ENCODE data around the gene SEC11C. TPM values are rescaled to one million over a fixed set of nuclear protein-coding genes. Genes with fewer than 3 reads are reported as not detected.
"Not testable (repeated sequence)": the region's sequence is repeated elsewhere in the genome, so short reads cannot be mapped to it uniquely, and the experiment has no call there.

SEC11C gene
- total RNA-seq, 2 donors from 2014 or later: 41.8 to 77.1 TPM

- H3K9me3 ChIP-seq: no peaks in the 10 kb centered on the region
- no peak for DNase-seq
- peak overlapping the region in 2 of 4 donors; percentile 19 to 94 for H3K27ac ChIP-seq
- no peaks in the 10 kb centered on the region for H3K27me3 ChIP-seq
- H3K36me3 ChIP-seq (replicated peaks in 1 of 2; ENCODE audit: insufficient read depth in 1 of 2, low read depth in 2 of 2): no peaks in the 10 kb centered on the region
- TF ChIP-seq CTCF (IDR thresholded peaks at IDR 0.05): no peak
- no peak for TF ChIP-seq POLR2A (IDR thresholded peaks at IDR 0.05)
- 20 to 26% methylated on average over 6 of the region's 6 CpGs for WGBS, 2 donors
- no peak for ATAC-seq
- intact Hi-C loops (cut with DNase I): no loop called here
- no peak overlapping the region for H3K4me3 ChIP-seq
- peaks cover 29% of the 10 kb centered on the region for H3K4me1 ChIP-seq
These were observed 2.6 kb downstream of the SEC11C start for GRCh38 chr18:59142274-59142673.

- ATAC-seq: not testable (repeated sequence)
- WGBS, 2 donors: 74 to 78% methylated on average over 11 of the region's 11 CpGs
These were observed 3.2 kb downstream of the SEC11C start for GRCh38 chr18:59142800-59143416.

GRCh38 chr18:59143441-59143840 lies 3.8 kb downstream of the SEC11C start:
- H3K4me1 ChIP-seq: peaks cover 41% of the 10 kb centered on the region
- no peak overlapping the region for H3K27ac ChIP-seq
- DNase-seq: no peak
- 61 to 63% methylated on average over 3 of the region's 3 CpGs for WGBS, 2 donors
- no peaks in the 10 kb centered on the region for H3K36me3 ChIP-seq (replicated peaks in 1 of 2; ENCODE audit: insufficient read depth in 1 of 2, low read depth in 2 of 2)
- H3K9me3 ChIP-seq: no peaks in the 10 kb centered on the region
- H3K4me3 ChIP-seq: no peak overlapping the region
- H3K27me3 ChIP-seq: no peaks in the 10 kb centered on the region
- ATAC-seq: no peak
- intact Hi-C loops (cut with DNase I): no loop called here
- TF ChIP-seq POLR2A (IDR thresholded peaks at IDR 0.05): no peak

More at GRCh38 chr18:59142800-59143416, 3.2 kb downstream of the SEC11C start:
- DNase-seq; H3K4me3 ChIP-seq; H3K27me3 ChIP-seq; intact Hi-C loops (cut with DNase I); H3K9me3 ChIP-seq; H3K36me3 ChIP-seq (replicated peaks in 1 of 2; ENCODE audit: insufficient read depth in 1 of 2, low read depth in 2 of 2): not testable (repeated sequence)
- peak overlapping the region in 1 of 4 donors; percentile 94 for H3K27ac ChIP-seq
- peaks cover 36% of the 10 kb centered on the region for H3K4me1 ChIP-seq

GRCh38 chr18:59144483-59144882 lies 4.8 kb downstream of the SEC11C start:
- ATAC-seq (no peak), DNase-seq (no peak)
- Histone ChIP-seq H3K36me3 (replicated peaks in 1 of 2; ENCODE audit: insufficient read depth in 1 of 2, low read depth in 2 of 2) (no peaks in the 10 kb centered on the region), H3K27ac (no peak overlapping the region), H3K4me3 (no peak overlapping the region), H3K9me3 (no peaks in the 10 kb centered on the region), H3K4me1 (peaks cover 46% of the 10 kb centered on the region), H3K27me3 (no peaks in the 10 kb centered on the region)
- TF ChIP-seq POLR2A (IDR thresholded peaks at IDR 0.05): no peak
- TF ChIP-seq CTCF (IDR thresholded peaks at IDR 0.05): no peak
- intact Hi-C loops (cut with DNase I): no loop called here

GRCh38 chr18:59145055-59145454 lies 5.4 kb downstream of the SEC11C start:
- no peaks in the 10 kb centered on the region for H3K27me3 ChIP-seq
- no peaks in the 10 kb centered on the region for H3K9me3 ChIP-seq
- H3K4me1 ChIP-seq: peaks cover 46% of the 10 kb centered on the region
- intact Hi-C loops (cut with DNase I): no loop called here
- DNase-seq (peak in 2 of 4 donors; percentile 13 to 20), ATAC-seq (no peak)
- WGBS, 2 donors: 69 to 74% methylated on average over 4 of the region's 4 CpGs
- H3K4me3 ChIP-seq: no peak overlapping the region
- no peak overlapping the region for H3K27ac ChIP-seq
- TF ChIP-seq POLR2A (IDR thresholded peaks at IDR 0.05): no peak
- TF ChIP-seq CTCF (IDR thresholded peaks at IDR 0.05): no peak
- H3K36me3 ChIP-seq (replicated peaks in 1 of 2; ENCODE audit: insufficient read depth in 1 of 2, low read depth in 2 of 2): no peaks in the 10 kb centered on the region

- H3K36me3 ChIP-seq (replicated peaks in 1 of 2; ENCODE audit: insufficient read depth in 1 of 2, low read depth in 2 of 2): peaks cover 0 to 4% of the 10 kb centered on the region in 2 donors
- ATAC-seq: peak; percentile 82
- WGBS, 2 donors: 46 to 68% methylated on average over 8 of the region's 8 CpGs
- H3K27ac ChIP-seq: no peak overlapping the region
- no peak overlapping the region for H3K4me3 ChIP-seq
- peak; percentile 59 to 78 (median 73) for DNase-seq
- intact Hi-C loops (cut with DNase I): no loop called here
- peaks cover 18% of the 10 kb centered on the region for H3K4me1 ChIP-seq
- TF ChIP-seq CTCF (IDR thresholded peaks at IDR 0.05): no peak
- no peak for TF ChIP-seq POLR2A (IDR thresholded peaks at IDR 0.05)
- H3K9me3 ChIP-seq: no peaks in the 10 kb centered on the region
- H3K27me3 ChIP-seq: no peaks in the 10 kb centered on the region
These were observed 8.5 kb downstream of the SEC11C start for GRCh38 chr18:59148192-59148591.

Data from body of pancreas (tissue), 4 donors.